ENCODE measurements around the gene EIF4A3.

- TF ChIP-seq EP300 (IDR thresholded peaks at IDR 0.05) (no peak), CTCF (IDR thresholded peaks at IDR 0.05) (no peak), POLR2A (IDR thresholded peaks at IDR 0.05) (no peak)
Observed at GRCh38 chr17:80106751-80107150, 40.2 kb downstream of the EIF4A3 start.

Measured in tibial nerve (tissue), 4 donors.